HG03139 (cell line): ENCODE data around the gene PIP5K1B.

Experiments used
- ATAC-seq: cut with Tn5 transposase; IDR thresholded peaks from one replicate; pipeline ENCODE4 v1.9.1; 2021; ENCODE audit not compliant: unreplicated experiment

Gene PIP5K1B

DNA sequence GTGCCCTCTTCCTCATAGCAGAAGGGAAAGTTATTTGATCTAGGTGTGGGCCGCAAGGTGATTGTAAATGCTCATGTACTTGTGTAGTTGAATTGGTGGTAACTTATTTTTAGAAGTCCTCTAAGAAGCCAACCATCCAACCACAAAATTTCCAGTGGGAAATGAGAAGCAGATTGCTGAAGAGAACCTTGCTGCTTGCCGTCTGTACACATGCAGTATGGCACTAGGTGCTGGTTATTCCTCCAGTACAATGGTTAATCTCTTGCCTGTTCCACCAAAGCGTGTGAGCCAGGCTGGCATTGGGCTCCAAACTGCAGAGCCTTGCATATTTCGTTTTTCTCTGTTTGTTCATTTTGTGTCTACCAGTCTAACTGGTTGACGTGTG is 28.0 kb downstream of the PIP5K1B start:
- no peak for ATAC-seq

DNA sequence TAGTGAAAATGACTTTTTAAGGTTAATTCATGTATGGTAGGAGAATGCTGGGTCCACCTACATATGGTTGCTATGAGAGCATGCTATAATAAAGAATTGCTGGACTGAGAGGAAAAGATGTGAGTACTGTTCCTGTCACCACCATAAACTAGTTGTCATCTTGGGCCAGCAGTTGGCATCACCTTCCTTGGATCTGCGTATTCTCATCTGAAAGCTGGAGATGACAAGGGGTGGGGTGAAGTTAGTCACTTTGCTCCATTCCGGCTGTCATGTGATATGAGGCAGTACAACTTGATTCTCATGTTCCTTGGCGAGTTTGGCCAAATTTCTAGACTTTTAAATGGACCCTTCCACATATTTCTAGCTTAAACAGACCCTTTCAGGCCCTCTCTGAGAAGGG is 33.3 kb downstream of the PIP5K1B start:
- ATAC-seq: no peak

DNA sequence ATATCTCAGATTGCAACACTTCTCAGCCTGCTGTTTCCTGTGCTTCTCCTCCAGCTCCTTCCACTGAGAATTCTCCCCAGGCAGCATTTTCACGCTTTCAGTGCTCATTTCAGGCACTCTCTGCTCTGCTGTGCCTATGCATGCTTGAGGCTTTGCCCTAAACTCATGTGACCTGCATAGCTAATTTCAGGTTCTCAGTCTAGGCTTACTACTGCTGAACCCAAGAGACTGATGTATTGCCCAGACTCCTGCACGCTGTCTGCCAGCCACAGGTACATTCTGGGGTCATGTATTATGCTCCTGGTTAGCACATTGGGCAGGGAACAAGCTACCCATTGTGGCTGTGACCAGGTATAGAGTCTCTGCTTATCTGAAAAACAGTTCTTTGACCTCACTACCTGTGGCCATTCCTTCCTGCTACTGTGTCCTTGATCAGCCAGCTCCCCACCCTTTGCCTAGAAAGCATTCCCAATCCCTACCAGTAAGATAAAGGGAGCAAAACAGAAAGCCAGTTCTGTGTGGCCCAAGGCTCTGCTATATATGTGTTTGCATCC is 34.7 kb downstream of the PIP5K1B start:
- ATAC-seq: no peak

DNA sequence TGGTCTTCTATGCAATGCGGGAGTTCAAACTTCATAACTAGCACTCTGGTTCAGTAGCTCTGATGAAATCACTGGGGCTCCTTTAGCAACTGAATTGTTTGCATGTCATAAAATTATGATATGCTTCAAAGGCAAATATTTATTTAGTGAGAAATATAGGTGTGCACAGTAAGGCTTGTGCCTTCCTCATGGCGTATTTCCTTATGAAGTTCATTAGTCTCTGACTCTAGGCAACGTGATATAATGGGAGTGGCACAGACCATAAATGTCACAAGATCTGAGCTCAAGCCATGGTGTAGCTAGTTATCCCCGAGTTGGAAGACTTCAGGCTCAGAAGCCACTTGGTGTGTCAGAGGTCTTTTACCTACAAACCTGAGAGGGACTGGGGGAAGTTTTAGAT is 35.5 kb downstream of the PIP5K1B start:
- no peak for ATAC-seq

DNA sequence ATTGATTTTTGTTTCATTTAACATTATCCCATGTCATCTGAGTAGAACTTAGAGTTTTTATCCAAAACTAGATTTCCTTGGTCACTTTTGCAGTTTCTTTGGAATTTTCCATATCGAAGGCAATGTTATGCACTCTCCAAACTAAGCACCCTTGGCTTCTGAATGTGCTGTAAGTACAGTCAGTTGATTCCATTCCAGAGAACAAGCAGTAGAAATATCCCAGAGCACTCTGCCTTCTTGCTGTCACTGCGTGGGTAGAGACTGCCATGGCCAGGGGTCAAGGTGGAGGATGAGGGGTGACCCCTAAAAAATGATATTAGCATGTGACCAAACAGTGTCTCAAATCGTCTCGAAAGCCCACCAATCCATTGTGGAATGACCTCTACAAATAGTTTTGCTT is 36.2 kb downstream of the PIP5K1B start:
- ATAC-seq: no peak

DNA sequence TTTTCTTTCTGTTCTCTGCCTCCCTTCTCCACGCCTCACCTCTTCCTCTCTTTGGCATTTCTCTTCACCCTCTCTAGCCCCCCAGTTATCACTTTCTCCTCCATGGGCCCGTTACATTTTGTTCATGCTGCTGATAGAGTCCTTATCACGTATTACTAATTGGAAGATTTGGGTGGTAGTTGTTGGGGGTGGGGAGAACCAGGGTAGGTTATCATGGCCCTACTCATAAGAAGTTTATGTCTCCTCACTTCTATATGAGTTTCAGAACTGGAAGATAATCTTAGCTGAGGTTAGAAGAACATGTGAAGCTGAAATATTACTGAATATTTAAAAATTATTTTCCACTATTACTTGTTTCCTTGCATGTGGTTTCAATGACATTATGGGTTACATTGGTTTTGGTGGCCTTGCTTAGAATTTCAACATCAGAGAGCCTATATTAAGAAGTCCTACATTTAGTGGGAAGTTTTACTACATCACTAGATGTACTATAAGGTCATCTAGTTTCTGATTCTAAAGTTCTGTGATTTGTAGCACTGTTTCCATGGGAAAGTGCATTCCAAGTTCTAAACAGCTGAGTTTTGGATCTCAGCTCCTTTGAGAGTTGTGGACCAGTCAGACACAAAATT is 36.8 kb downstream of the PIP5K1B start:
- no peak for ATAC-seq

DNA sequence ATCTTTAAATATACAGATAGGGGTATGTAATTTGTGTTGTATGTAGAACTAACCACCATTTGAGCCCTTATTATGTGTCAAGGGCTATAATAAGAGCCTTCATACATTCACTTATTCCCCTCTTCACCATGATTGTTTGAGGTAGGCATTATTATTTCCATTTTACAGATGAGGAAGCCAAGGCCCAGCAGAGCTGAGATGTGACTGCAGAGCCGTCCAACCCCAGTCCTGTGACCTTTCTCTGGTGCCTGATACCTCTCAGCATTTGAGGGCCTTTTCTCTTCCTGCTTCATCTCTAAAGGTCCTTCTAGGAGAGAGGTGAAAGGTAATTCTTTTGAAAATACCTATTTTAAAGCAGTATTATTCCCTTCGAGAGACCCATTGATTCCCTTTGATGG is 37.3 kb downstream of the PIP5K1B start:
- ATAC-seq: no peak

DNA sequence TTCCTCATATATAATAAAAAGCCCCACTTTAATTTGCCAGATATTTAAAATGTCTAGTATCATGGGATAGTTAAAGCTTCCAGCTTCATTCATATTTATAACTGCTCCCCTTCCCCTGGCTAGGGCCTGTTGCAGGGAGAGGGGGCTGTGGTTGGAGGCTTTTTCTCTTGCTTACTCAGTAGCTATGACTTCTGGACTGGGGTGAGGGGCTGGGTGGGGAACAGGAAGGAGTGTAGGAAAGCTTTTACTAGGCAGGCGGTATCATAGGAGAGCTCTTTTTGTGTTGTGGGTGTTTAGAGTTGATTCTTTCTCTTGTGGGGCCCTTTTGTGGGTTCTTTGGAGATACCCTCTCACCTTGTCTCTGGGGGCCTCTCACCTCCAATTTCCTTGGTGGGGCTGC is 39.4 kb downstream of the PIP5K1B start:
- ATAC-seq: no peak

DNA sequence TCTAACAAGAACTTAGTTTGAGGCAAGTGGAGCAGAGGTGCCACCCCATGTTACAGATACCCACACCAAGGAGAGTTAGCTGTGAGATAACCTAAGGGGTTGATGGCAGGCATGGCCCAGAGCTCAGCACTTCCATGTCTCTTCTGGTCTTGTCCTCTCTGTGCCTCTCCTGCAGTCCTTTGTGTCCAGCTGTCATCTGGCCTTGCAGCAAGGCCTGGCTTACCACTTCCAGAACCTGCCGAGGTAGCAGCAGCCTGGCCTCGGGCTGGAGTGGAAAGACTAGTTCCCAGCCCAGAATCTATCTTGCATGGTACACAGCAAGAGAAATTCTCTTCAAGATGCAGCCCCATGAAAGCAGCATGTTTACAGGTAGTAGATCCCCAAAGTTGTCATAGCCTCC is 41.5 kb downstream of the PIP5K1B start:
- no peak for ATAC-seq

DNA sequence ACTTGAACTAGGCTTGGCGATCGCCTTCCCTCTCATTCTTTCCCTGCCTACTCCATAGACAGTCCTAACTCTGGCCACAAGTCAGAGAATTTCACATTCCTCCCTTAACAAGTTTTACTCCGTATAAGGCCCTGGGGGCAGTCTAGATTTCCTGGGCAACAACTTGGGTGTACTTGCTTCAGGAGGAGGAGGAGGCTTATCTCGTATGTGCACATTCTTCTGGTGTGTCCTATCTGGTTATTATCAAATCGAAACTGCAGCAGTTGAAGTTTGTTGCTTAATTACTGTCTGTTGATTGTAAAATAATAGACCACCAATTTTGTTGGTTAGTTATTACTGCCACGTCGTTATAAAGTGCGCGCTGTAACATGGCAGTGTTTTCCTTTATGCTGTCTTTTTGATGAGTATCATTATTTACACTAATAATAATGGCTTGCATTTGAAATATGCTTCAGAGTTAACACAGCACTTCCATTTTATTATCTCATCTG is 42.0 kb downstream of the PIP5K1B start:
- no peak for ATAC-seq

DNA sequence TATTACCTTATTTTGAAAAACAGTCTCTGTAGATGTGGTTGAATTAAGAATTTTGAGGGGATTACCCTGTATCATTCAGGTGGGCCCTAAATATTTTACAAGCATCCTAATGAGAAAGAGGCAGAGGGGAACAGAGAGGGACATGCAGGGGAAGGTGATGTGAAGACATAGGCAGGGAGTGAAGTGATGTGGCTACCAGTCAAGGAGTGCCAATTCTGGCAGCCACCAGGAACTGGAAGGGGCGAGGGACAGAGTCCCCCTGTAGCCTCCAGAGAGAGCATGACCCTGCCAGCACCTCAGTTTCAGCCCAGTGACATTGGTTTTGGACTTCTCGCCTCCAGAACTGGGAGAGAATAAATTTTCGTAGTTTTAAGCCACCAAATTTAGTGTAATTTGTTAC is 44.1 kb downstream of the PIP5K1B start:
- ATAC-seq: no peak

DNA sequence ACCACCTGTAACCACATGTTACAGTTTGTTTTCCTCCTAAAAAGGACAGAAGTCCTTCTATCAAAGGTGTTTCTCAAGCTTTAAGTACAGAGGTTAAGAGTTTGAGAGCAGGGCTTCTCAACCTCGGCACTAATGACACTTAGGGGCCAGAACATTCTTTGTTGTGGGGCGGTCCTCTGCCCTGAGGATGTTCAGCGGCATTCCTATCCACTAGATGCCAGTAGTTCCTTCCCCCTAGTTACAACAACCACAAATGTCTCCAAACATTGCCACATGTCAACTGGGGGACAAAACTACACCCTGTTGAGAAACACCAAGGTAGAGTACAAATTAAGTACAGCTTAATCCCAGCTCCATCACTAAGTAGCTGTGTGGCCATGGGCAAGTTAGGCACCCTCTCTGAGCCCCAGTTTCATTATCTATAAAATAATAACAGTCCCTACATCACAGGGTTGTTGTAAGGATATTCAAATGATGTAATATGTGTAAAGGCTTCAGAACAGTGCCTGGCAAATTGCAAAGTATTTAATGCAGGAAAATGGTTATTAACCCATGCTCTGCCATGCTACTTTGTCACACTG is 44.6 kb downstream of the PIP5K1B start:
- ATAC-seq: no peak

DNA sequence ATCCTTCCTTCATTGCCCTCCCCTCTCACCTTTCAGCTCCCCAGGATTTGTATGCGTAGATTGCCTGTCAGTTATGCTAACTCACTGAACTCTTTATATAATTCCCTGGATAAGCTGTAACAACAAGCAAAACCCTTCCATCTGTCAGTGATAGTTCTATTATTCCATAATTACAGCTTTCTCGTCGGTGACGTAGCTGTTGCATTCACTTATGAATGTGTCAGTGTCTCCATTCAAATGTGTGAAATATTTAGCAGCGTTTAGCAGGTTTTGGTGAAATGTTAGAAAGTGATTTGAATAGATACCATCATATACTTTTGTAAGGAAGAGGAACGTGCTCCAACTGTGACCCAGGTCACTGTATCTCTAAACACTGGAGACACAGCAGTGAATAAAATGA is 45.2 kb downstream of the PIP5K1B start:
- ATAC-seq: no peak

DNA sequence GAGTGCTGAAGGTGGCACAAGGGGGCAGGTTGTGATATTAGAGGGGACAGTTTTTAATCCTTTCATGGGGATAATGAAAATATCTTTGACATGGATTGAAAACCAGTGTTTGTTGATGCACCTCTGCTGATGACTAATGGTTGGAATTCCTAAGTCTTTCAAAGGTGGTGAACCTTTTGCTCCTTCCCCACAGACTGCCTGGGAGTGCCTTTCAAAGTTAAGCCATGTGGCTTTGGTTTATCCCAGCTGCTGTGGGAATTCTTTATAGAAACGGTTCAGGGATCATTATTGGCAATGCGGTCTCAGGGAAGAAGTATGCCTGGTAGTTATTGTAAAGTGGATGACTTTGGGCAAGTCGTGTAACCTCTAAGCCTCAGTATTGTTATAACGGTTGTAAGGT is 45.7 kb downstream of the PIP5K1B start:
- no peak for ATAC-seq

DNA sequence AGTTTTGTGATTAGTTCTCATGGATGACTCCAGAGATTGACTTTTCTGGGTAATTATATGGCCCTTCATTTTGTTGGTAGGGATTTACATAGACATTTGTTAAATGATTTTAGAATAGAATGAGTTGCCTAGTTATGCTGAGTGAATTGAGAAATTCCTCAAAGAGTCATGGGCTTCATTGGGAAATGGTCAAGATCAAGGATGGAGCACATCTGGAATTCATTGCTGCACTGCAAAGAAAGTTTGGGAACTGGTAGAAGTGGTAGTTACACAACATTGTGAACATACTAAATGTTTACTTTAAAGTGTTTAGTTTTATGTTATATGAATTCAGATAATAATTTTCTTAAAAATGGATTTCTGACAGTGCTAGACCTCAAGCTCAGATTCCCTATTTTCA is 46.5 kb downstream of the PIP5K1B start:
- ATAC-seq: no peak

DNA sequence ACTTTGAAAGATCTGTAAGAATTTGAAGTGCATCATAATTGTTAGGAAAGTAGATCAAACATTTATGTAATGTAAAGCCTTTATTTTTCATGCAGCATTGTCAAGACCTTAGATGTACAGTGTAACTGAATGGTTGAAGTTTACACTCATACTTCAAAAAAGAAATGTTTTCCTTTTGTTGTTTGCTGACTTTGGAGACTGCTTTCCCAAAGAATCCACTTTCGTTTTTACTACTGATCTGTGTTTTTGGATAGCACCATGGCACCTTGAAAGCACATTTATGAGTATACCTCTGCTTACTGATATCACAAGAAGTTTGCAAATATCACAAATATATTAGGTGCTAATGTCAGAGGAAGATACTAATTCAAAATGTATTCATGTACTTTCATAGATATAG is 50.0 kb downstream of the PIP5K1B start:
- ATAC-seq: no peak

DNA sequence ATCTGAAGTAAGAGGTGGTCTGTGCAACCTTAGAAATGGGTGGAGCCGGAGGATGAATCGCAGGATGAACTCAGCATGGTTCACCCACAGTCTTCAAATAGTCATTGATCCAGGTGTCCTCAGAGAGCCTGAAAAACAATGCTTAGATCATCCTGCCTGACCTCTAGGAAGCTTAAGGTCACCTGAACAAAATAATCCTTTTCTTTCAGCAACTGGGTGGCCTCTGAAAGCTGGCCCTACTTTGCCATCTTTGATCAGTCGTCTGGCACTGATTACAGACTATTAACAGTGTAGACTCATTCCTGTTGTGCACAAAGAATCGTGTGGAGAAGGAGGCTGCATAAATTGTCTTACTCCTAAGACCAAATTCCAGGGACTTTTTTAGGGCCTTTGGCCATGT is 50.7 kb downstream of the PIP5K1B start:
- ATAC-seq: no peak

DNA sequence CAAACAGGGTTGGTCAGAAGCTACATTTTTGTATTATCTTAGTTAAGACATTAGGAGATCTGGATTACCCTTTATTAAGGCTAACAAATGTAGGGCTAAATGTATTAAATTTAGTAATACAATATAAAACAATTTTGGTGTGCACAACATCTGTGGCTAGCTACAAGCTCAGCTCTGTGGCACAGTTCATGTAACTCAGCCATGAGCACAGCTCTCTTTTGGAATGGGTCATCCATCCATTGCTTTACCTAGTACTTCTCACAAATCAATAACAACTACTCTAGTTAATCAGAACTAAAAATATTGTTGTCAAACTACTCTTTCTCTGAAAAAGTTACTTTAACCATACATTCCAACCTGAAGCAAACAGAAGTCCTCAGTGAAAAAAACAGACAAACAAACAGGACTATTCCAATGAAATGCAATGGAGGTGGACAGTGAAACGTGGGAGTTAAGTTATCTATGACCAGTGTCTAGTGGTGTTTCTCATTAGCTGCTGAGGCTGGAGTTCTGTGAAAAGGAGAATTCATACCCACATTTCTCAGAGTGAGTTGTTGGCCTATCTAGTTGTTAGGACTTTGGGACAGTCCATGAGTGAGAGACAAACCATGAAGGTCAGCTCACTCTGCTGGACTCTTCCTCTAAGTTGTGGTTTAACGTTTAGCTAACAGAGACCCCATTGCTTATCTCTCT is 55.1 kb downstream of the PIP5K1B start:
- ATAC-seq: no peak

DNA sequence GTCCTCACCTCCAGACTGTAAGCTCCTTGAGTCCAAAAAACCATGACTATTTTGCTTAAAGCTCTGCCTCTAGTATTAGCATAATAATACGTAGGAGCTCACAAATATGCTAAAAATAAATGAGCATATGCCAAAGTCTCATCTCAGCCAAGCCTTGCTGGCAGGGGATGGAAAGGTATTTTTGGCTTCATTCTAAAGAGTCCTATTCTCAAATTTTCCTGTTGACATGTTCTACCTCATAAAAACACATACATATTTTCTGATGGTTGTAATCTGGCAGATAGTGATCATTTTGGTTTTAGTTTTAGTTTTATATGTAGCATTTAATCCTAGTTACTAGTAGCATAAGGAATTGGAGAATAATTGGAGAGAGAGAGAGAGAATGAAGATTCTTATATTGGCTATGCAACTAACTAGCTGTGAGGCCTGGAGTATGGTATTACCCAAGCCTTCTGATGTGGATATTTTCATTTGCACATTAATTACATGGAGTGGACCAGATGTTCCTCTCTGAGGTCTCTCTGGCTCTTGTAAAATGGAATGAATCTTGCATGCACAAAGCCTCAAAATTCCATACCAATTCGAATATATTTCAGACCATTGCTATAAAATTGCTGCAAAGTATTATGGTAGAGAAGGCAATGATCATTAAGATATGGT is 55.8 kb downstream of the PIP5K1B start:
- no peak for ATAC-seq

DNA sequence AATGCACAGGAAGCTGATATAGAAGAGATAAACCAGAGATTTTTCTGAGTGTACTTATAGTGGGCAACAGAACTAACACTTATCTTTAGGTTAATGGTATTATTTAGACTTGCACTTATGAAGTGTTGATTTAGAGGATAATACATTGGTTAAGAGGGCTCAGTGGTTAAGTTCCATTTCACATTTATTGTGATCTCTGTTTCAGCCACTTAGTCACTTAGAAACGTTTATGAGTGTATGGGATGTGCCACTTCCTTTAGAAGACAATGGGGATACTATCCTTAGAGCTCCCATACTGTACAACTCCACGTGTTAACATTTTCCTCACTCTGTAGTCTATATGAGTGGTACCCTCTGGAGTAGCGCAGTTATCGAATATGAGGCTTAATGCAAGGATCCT is 57.5 kb downstream of the PIP5K1B start:
- no peak for ATAC-seq

DNA sequence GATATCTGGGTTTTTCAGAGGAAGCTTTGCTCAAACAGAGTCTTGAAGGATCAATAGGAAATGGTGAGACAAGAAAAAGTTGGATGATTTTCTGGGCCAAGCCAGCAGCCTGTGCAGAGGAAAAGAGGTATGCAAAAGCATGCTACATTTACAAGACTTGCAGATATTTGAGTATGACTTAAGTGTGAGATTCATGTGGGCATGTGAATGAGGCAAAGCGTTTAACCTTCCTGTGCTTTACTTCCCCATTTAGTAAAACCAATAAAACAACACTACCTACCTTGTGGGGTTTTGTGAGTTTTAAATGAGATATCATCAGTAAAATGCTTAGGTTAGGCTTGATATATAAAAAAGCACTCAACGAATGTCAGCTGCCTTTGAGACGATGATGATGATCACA is 58.1 kb downstream of the PIP5K1B start:
- ATAC-seq: peak; percentile 60

DNA sequence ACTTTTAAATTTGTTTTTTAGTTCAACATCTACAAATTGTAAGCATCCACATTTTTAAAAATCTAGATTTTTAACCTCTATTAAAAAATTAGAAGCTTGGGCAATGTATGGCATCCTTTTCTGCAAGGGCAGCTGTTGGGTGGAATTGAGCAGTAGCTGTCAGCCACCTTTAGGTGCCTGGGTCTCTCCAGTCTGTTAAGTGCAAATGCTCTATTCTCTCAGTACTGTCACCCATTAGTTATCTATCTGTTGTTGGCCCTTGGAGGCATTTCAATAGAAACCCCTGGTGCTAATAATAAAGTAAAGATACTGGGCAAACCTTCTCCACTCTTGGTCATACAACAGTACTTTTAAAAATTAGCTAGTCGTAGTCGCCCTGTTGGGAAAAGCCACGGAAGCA is 63.6 kb downstream of the PIP5K1B start:
- ATAC-seq: no peak
